ENCODE measurements around the gene GPANK1. TPM values are rescaled to one million over a fixed set of nuclear protein-coding genes. Genes with fewer than 3 reads are reported as not detected.
A peak's percentile ranks its signal among the peaks of the same experiment; 100 is the strongest.

Gene GPANK1
- total RNA-seq, 1 donor: 19.9 TPM

DNA sequence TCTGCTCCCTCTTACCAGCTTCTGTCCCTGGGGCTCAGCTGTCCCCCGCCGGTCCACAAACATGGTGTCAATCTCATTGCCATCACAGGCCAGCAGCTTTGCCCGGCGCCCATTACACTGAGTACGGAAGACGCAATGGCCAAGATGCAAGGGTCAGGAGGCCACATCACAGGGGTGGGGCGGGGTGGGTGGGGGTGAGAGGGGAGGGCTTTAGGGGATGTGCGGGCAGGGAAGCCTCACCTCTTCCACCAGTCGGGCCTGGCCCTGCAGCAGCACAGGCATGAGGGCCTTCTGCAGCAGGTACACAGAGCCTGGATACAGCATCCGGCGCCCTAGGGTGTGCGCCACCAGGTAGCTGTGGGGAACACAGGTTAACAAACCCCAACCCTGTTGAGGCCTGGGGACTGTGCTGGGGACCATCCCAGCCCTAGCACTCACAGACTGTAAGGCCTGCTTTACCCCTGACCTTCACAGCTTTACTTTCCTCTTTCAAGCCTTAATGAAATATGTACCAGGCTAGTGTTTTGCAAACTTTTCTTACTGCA is 26.8 kb upstream of the GPANK1 start:
- no peak for DNase-seq (ENCODE audit: low read depth)
- H3K4me3 ChIP-seq (ENCODE audit: low read depth, low read length): no peak overlapping the region
- no peak for TF ChIP-seq CTCF (IDR thresholded peaks at IDR 0.05; ENCODE audit: insufficient read depth, low read length)

DNA sequence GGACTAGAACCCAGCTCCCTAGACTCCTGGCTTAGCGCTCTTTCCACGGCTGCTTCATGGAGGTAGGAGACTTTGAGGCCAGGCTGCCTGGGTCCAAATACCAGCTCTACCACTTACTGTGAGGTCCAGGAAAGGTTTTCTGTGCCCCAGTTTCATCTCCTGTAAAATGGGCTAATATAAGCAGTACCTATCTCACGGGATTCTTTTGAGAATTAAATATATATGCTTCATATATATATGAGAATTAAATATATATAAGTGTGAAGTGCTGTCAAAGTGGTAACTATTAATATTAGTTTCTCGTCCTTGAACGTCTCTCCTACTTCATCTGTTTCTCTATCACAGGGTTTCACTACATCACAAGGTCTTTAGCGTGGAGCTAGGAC is 26.3 kb upstream of the GPANK1 start:
- no peak for DNase-seq (ENCODE audit: low read depth)
- TF ChIP-seq CTCF (IDR thresholded peaks at IDR 0.05; ENCODE audit: insufficient read depth, low read length): no peak
- H3K4me3 ChIP-seq (ENCODE audit: low read depth, low read length): no peak overlapping the region

- no peak overlapping the region for H3K4me3 ChIP-seq (ENCODE audit: low read depth, low read length)
- DNase-seq (ENCODE audit: low read depth): no peak
- no peak for TF ChIP-seq CTCF (IDR thresholded peaks at IDR 0.05; ENCODE audit: insufficient read depth, low read length)
Observed at GRCh38 chr6:31690231-31691077, 25.7 kb upstream of the GPANK1 start.

DNA sequence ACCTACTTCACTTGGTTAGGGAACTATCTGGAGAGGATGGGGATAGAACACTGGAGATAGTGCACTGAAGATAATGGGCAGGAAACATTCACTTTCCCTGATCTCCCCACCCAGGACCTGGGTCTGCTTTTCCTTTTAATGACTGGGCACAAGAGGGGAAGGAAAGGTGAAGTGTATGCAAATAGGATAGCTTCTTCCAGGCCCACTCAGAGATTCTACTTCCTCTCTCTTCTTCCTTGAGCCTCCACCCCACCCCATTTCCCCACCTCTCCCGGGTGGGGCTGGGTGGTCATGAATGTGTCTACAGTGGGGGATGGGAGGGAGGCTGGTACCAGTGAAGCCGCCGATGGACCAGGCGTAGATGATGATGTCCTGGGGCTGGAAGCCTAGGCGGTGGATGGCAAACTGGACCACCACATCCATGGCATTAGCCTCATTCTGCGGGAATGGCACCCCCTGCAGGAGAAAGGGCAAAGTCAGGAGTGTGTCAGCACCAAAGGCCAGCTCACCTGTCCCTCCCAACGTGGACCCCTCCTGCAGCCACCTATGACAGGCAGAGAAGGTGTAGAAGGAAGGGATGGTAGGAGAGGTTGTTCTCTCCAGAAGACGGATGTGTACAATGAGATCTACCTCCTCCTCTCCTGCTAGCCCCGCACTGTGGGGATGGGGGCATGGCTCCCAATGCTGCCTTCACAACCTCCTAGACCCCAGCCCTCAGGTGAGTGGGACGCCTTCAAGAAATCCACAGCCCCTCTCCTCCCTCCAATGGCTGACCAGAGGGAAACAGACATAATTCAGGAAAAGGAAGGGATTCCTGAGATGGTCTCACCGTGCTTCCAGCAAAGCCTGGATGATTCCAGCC is 24.7 kb upstream of the GPANK1 start:
- H3K4me3 ChIP-seq (ENCODE audit: low read depth, low read length): no peak overlapping the region
- TF ChIP-seq CTCF (IDR thresholded peaks at IDR 0.05; ENCODE audit: insufficient read depth, low read length): peak; percentile 57
- no peak for DNase-seq (ENCODE audit: low read depth)

DNA sequence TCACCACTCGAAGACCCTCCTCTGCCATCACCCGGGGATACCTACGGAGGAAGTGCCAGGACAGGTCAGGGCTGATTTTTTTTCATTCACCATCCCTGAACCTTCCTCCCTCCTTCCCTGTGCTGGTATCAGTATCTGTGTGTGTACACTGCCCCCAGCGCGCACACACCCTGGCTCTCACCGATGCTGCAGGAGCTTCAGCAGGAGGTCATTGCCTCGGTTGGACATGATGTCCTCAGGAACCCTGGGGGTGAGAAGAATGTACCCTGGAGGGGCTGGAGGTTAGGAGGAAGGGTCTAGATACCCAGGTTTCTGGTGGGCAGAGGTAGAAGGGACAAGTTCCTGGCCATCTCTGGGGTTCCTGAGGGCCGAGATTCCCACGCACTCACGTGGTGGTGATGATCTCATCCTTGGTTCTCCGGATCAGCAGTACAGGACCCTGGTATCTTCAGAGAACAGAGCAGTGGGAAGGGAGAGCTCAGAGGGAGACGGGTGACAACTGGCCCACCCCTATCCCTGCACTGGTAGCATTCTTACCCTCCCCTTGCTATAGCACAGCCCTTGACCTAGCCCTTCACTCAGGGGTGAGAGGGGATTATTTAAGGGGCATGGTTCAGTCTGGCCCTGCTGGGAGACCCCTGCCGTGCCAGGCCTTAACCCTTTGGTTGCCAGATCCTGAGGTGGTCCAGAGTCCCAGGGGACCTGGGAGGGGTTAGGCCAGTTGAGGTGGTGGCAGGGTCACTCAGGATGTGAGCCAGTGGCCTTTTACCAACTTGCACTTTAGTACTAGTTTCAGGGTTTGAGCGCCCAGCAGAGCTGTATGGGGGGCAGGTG is 23.3 kb upstream of the GPANK1 start:
- no peak for DNase-seq (ENCODE audit: low read depth)
- no peak for TF ChIP-seq CTCF (IDR thresholded peaks at IDR 0.05; ENCODE audit: insufficient read depth, low read length)
- no peak overlapping the region for H3K4me3 ChIP-seq (ENCODE audit: low read depth, low read length)

DNA sequence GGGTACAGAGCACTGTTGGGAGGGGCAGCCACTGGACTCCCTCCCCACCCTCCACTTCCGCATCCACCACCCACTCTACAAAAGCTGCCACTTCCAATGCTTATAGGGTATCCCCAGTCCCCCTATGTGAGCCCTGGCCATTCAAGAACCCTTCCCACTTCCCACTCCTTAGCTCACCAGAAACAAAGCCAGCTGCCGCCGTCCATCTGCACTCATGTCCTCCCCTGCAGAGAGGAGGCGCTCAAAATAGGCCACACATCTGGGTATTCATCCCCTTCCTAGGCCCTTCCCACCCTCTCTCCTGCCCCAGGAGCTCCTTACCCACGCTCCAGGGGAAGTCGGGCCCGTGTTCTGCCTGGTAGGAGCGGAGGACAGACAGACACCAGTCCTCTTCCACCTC is 22.5 kb upstream of the GPANK1 start:
- no peak for DNase-seq (ENCODE audit: low read depth)
- H3K4me3 ChIP-seq (ENCODE audit: low read depth, low read length): no peak overlapping the region
- no peak for TF ChIP-seq CTCF (IDR thresholded peaks at IDR 0.05; ENCODE audit: insufficient read depth, low read length)

Data from fibroblast of the aortic adventitia (primary cell).